Endometrium (tissue), 2 donors: Measurements from ENCODE around the gene ZNF547.
A peak's percentile ranks its signal among the peaks of the same experiment; 100 is the strongest.
"Not testable (repeated sequence)": the region's sequence is repeated elsewhere in the genome, so short reads cannot be mapped to it uniquely, and the experiment has no call there.

ENCODE experiments used
- FAIRE-seq: peaks from 2 replicates; lab custom pipeline; 2012; peaks lifted over from hg19 to GRCh38; lab: Jason Lieb, UNC
- donor health status: control.
- donor health status: control.

Gene ZNF547

GRCh38 chr19:57374647-57375046, 11.3 kb downstream of the ZNF547 start:
- not testable (repeated sequence) for FAIRE-seq

GRCh38 chr19:57376151-57376550, 12.8 kb downstream of the ZNF547 start:
- no peak for FAIRE-seq

GRCh38 chr19:57377498-57378146, 14.3 kb downstream of the ZNF547 start:
- FAIRE-seq, result no peak

GRCh38 chr19:57380923-57381322, 17.6 kb downstream of the ZNF547 start:
- no peak for FAIRE-seq

- no peak for FAIRE-seq
Observed at GRCh38 chr19:57382806-57383488, 19.6 kb downstream of the ZNF547 start.

- no peak for FAIRE-seq
Observed at GRCh38 chr19:57389194-57389729, 25.9 kb downstream of the ZNF547 start.

- peak; percentile 97 for FAIRE-seq
Observed at GRCh38 chr19:57389730-57390598, 26.6 kb downstream of the ZNF547 start, which contains the start of gene ZNF548. Gene ZNF548, plus strand, starts transcription at chr19:57389854. Its CDS starts 246 bp downstream, at chr19:57390100.

- FAIRE-seq, result no peak
Observed at GRCh38 chr19:57395710-57396109, 32.4 kb downstream of the ZNF547 start.

GRCh38 chr19:57398868-57399267, 35.5 kb downstream of the ZNF547 start:
- FAIRE-seq, result no peak

GRCh38 chr19:57403737-57404563, 40.6 kb downstream of the ZNF547 start:
- no peak for FAIRE-seq

GRCh38 chr19:57406516-57407123, 43.3 kb downstream of the ZNF547 start:
- FAIRE-seq, result no peak

- FAIRE-seq, result peak; percentile 92
Observed at GRCh38 chr19:57410877-57411671, 47.7 kb downstream of the ZNF547 start, which contains the start of gene ZNF17. Gene ZNF17, plus strand, starts transcription at chr19:57411161. Its CDS starts 2,455 bp downstream, at chr19:57413616.

- no peak for FAIRE-seq
Observed at GRCh38 chr19:57419439-57419838, 56.1 kb downstream of the ZNF547 start.

GRCh38 chr19:57421037-57421436, 57.7 kb downstream of the ZNF547 start:
- FAIRE-seq, result no peak
